Stimulated activated CD4-positive, alpha-beta T cell treated with anti-CD3 and anti-CD28 coated beads, Interleukin-2, amount 100 ng/mL, for 48 hours (primary cell): ENCODE measurements around the gene TBC1D10B.
"Not testable (repeated sequence)": the region's sequence is repeated elsewhere in the genome, so short reads cannot be mapped to it uniquely, and the experiment has no call there.

Experiments used
- DNase-seq, 2 donors: peaks; one replicate each; pipeline ENCODE4 v3.0.0-alpha.2; 2020

The TBC1D10B gene

DNA sequence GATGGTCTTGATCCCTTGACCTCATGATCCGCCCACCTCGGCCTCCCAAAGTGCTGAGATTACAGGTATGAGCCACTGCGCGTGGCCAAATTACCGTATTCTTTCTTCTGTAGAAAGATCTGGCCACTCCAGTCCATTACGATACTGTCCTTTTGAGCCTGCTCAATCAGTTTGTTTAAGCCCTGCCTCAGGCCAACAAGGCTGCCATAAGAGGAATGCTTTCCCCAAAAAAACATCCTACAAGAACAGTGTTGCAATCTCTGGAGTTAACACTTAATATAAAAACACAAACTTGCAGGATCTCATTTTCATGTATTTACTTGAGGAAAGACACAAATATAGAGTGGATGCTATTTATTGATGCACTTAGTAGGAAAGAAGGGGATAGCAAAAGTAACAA, 46.1 kb downstream of the TBC1D10B start:
- DNase-seq: not testable (repeated sequence)

DNA sequence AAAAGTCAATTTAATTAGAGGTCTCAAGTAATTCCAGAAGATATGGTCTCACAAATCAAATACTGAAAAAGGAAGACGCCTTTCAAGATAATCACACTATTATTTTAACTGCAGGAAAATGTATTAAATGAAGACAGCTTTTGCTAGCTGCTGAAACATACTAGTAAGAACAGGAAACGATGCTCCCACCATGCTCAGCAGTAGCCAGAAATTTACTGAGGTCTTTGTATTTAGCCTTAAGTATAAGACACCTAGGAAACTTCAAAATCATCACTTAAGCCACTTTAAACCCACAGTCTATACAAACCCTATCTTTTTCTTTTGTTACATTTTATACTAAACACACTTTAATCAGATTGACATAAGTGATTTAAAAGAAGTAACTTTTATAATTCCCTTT, 51.6 kb downstream of the TBC1D10B start:
- not testable (repeated sequence) for DNase-seq

DNA sequence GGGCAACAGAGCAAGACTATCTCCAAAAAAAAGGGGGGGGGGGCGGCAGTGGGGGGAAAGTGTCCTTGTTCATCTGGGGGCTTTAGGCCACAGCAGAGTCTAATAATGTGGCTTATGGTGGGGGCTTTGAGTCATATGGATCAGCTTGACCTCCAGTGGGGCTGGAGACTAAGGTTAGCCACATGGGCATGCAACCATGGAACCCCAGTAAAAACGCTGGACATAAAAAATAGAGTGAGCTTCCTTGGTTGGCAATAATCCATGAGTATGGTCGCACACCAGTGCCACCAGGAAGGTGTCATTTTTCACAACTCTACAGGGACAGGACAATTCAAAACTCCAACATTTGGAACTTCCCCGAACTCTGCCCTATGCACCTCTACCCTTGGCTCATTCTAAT, 59.4 kb downstream of the TBC1D10B start:
- DNase-seq: not testable (repeated sequence)

DNA sequence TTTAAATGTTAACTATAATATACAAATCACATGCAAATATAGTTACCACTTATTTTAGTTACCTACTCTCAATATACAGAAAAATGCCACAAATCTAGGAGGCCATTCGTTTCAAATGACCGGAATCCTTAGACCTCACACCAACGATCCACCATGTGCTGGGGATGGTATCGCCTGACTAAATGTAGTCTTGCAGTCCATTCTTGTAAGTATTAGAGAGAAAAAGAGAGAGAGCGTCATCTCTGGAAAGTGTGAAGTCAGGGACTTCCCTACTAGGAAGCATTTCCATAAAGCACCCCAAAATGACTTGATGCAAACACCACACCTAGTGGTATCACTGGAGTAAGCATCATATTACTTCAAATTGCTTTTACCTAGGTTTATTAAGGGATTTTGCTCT, 61.0 kb downstream of the TBC1D10B start:
- DNase-seq: not testable (repeated sequence)
